ENCODE measurements around the gene INPP4A.

The INPP4A gene

DNA sequence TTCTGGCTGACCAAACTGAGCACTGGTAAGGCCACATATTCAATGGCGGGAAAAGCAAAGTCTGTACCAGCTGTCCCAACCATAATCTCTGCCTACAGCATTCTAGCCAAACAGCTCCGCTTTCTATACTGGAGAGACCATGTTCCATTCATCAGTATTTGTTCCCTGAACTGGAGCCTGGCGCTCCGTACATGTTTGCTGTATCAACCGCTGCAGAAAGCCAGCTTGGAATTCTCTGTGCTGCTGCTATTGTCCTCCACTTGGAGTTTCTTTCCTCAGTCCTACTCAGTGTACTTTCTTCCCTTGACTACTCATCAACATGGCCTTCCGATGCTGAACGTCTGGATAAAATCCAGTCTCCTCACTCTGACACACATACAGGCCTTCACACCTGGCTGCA, 161.8 kb downstream of the INPP4A start:
- H3K27me3 ChIP-seq (ENCODE audit: low read depth, low read length): no peaks in the 10 kb centered on the region
- H3K27ac ChIP-seq (ENCODE audit: low read length): no peak overlapping the region
- H3K4me1 ChIP-seq (ENCODE audit: low read length): peaks cover 35% of the 10 kb centered on the region
- peaks cover 80% of the 10 kb centered on the region for H3K79me2 ChIP-seq (ENCODE audit: low read length)
- peak overlapping the region; percentile 99; the same call in 1 of the 2 replicates for H3K4me2 ChIP-seq (ENCODE audit: low read length)
- H2AFZ ChIP-seq (ENCODE audit: low read depth, low read length): no peak overlapping the region
- H4K20me1 ChIP-seq (ENCODE audit: insufficient read depth, low read length): peaks cover 30% of the 10 kb centered on the region
- no peak overlapping the region for H3K9ac ChIP-seq (ENCODE audit: low read length)
- TF ChIP-seq EZH2phosphoT487 (IDR thresholded peaks at IDR 0.05; ENCODE audit: low read depth): no peak
- TF ChIP-seq, protein P1, sequence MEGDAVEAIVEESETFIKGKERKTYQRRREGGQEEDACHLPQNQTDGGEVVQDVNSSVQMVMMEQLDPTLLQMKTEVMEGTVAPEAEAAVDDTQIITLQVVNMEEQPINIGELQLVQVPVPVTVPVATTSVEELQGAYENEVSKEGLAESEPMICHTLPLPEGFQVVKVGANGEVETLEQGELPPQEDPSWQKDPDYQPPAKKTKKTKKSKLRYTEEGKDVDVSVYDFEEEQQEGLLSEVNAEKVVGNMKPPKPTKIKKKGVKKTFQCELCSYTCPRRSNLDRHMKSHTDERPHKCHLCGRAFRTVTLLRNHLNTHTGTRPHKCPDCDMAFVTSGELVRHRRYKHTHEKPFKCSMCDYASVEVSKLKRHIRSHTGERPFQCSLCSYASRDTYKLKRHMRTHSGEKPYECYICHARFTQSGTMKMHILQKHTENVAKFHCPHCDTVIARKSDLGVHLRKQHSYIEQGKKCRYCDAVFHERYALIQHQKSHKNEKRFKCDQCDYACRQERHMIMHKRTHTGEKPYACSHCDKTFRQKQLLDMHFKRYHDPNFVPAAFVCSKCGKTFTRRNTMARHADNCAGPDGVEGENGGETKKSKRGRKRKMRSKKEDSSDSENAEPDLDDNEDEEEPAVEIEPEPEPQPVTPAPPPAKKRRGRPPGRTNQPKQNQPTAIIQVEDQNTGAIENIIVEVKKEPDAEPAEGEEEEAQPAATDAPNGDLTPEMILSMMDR (IDR thresholded peaks at IDR 0.05; ENCODE audit: low read depth, low read length): no peak
- no peaks in the 10 kb centered on the region for H3K9me3 ChIP-seq (ENCODE audit: insufficient read depth, low read length)
- H3K36me3 ChIP-seq (replicated peaks; ENCODE audit: low read depth, low read length): peaks cover 25% of the 10 kb centered on the region
- H3K4me3 ChIP-seq (ENCODE audit: low read length): no peak overlapping the region

DNA sequence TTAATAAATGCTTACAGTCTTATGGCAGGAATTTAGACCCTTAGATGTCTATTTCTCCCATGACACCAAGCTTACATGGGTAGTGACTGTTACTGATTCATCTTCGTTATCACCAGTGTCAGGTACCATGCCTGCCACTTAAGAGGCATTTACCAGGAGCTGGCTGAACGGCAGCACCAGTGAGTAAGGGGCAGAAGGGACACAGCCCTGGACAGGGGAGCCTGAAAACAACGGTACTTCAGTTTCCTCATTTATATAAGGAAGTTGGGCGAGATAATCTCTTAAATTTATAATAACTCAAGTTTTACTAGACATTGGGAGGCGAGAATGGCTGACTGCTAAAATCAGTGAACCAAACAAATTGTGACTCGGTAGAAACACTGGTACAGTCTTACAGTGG, 162.4 kb downstream of the INPP4A start:
- Histone ChIP-seq H2AFZ (ENCODE audit: low read depth, low read length) (no peak overlapping the region), H3K27ac (ENCODE audit: low read length) (no peak overlapping the region), H3K4me3 (ENCODE audit: low read length) (peak overlapping the region; percentile 91), H3K9me3 (ENCODE audit: insufficient read depth, low read length) (no peaks in the 10 kb centered on the region), H3K27me3 (ENCODE audit: low read depth, low read length) (no peaks in the 10 kb centered on the region), H3K4me2 (ENCODE audit: low read length) (peak overlapping the region; percentile 99), H3K79me2 (ENCODE audit: low read length) (peaks cover 81% of the 10 kb centered on the region), H3K4me1 (ENCODE audit: low read length) (peaks cover 35% of the 10 kb centered on the region), H3K36me3 (replicated peaks; ENCODE audit: low read depth, low read length) (peaks cover 27% of the 10 kb centered on the region), H4K20me1 (ENCODE audit: insufficient read depth, low read length) (peaks cover 30% of the 10 kb centered on the region), H3K9ac (ENCODE audit: low read length) (peak overlapping the region; percentile 91)
- TF ChIP-seq, protein P1 (IDR thresholded peaks at IDR 0.05; ENCODE audit: low read depth, low read length): no peak
- no peak for TF ChIP-seq EZH2phosphoT487 (IDR thresholded peaks at IDR 0.05; ENCODE audit: low read depth)

DNA sequence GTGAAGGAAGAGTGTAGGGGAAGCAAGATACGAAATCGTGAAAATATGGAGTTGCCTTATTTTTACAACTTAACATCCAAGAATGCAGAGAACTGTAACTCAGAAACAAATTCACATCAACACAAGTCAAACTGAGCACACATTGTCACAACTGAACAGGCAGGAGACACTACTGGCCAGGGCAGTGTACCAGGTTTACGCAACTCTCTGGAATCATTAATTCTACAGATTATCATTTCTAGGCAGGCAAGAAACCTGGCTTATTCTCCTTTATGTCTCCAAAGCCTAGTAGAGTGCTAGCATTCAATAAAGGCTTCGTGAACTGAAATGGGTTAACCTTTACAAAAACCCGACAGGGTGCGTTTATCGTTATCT, 163.1 kb downstream of the INPP4A start:
- H3K4me3 ChIP-seq (ENCODE audit: low read length): peak overlapping the region; percentile 91
- peaks cover 81% of the 10 kb centered on the region for H3K79me2 ChIP-seq (ENCODE audit: low read length)
- H3K4me2 ChIP-seq (ENCODE audit: low read length): peak overlapping the region; percentile 99
- H3K9ac ChIP-seq (ENCODE audit: low read length): peak overlapping the region; percentile 91
- TF ChIP-seq, protein P1 (IDR thresholded peaks at IDR 0.05; ENCODE audit: low read depth, low read length): no peak
- TF ChIP-seq EZH2phosphoT487 (IDR thresholded peaks at IDR 0.05; ENCODE audit: low read depth): no peak
- peak overlapping the region; percentile 48 for H3K27ac ChIP-seq (ENCODE audit: low read length)
- H4K20me1 ChIP-seq (ENCODE audit: insufficient read depth, low read length): peaks cover 30% of the 10 kb centered on the region
- peaks cover 27% of the 10 kb centered on the region for H3K36me3 ChIP-seq (replicated peaks; ENCODE audit: low read depth, low read length)
- no peaks in the 10 kb centered on the region for H3K27me3 ChIP-seq (ENCODE audit: low read depth, low read length)
- H3K4me1 ChIP-seq (ENCODE audit: low read length): peaks cover 35% of the 10 kb centered on the region
- peak overlapping the region; percentile 81 for H2AFZ ChIP-seq (ENCODE audit: low read depth, low read length)
- no peaks in the 10 kb centered on the region for H3K9me3 ChIP-seq (ENCODE audit: insufficient read depth, low read length)

DNA sequence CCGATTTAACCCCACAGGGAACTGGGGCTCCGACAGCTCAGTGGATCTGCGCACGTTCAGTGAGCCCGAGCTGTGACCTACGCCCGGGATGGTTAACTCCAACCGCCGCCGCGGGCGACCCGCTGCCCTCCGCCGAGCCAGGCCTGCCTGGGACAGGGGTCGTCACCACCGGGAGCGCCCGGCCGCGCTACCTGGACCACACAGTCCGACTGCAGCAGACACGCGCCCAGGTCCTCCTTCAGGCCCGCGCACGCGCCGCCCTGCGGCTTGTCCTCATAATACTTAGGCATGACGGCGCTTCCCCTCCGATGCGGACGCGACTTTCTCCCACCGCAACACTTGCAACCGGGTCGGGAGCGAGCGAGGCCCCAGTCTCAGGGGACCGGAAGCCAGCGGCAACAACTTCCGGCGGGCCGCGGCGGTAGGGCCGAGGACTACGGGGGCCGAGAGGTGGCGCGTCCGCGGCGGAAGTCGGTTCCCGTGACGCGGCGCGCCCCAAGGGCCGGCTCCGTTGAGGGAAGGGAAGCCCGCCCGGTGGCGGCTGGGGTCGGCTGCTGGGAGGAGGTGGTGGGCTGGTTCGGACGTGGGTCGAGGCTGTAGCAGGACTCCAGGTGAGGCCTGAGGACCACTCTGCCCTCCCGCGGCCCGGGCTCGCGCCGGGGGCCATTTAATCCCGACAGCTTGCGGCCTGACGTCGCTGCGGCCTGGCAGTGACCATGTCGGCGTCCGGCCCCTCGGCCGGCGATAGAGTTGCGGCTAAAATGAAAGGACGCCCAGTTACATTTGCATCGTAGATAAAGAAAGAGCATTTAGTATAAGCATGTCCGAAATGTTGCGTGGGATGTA, 163.7 kb downstream of the INPP4A start, which contains the start of the genes COA5 and UNC50:
Gene COA5, minus strand, starts transcription at position 397 of the 846 bp plus-strand sequence. Its CDS starts 107 bp downstream, at position 290.
Gene UNC50, plus strand, starts transcription at position 474 of the 846 bp plus-strand sequence. CDS start 1,171 bp downstream, outside the sequence.
- peak within 1 kb of the TSS; percentile 48 for H3K27ac ChIP-seq (ENCODE audit: low read length)

More for the DNA sequence above, 163.7 kb downstream of the INPP4A start, which contains the start of the genes COA5 and UNC50:
- Histone ChIP-seq H3K4me3 (ENCODE audit: low read length) (peak within 1 kb of the TSS; percentile 91), H3K4me2 (ENCODE audit: low read length) (peak within 1 kb of the TSS; percentile 99), H3K79me2 (ENCODE audit: low read length) (peaks cover 81% of the 10 kb centered on the region), H3K9me3 (ENCODE audit: insufficient read depth, low read length) (no peaks in the 10 kb centered on the region), H3K27me3 (ENCODE audit: low read depth, low read length) (no peaks in the 10 kb centered on the region), H4K20me1 (ENCODE audit: insufficient read depth, low read length) (peaks cover 30% of the 10 kb centered on the region), H3K36me3 (replicated peaks; ENCODE audit: low read depth, low read length) (peaks cover 29% of the 10 kb centered on the region), H3K4me1 (ENCODE audit: low read length) (peaks cover 35% of the 10 kb centered on the region), H2AFZ (ENCODE audit: low read depth, low read length) (peak within 1 kb of the TSS; percentile 83), H3K9ac (ENCODE audit: low read length) (peak within 1 kb of the TSS; percentile 91)
- TF ChIP-seq, protein P1 (IDR thresholded peaks at IDR 0.05; ENCODE audit: low read depth, low read length): no peak
- TF ChIP-seq EZH2phosphoT487 (IDR thresholded peaks at IDR 0.05; ENCODE audit: low read depth): no peak

Data from OCI-LY3 (cell line).